ENCODE data around the gene VGLL3. TPM values are rescaled to one million over a fixed set of nuclear protein-coding genes. Genes with fewer than 3 reads are reported as not detected.

Gene VGLL3
- total RNA-seq (4.2 TPM), polyA plus RNA-seq (ENCODE audit: insufficient read depth, low read depth, low replicate concordance) (0.30 TPM)
- long read RNA-seq, donor 1, partial matches to known transcripts = 0 of 1 reads
- long read RNA-seq, donor 1, other reads (novel, unspliced or antisense) = 0 of 1 reads
- long read RNA-seq, donor 2 = 0 reads
- long read RNA-seq, donor 3 = 0 reads
- long read RNA-seq, donor 4 = 0 reads
- long read RNA-seq, donor 5 = 0 reads
- long read RNA-seq, donor 6 = 0 reads
- long read RNA-seq, donor 7, partial matches to known transcripts = 0 of 2 reads
- long read RNA-seq, donor 7, other reads (novel, unspliced or antisense) = 2 of 2 reads
- long read RNA-seq, donor 8 = 0 reads
- long read RNA-seq, donor 9 = 0 reads
- long read RNA-seq, donor 10 = 0 reads

GRCh38 chr3:86990734-86991481 is at the start of gene VGLL3:
VGLL3 (minus strand) TSS chr3:86991149; CDS start chr3:86990743, 406 bp downstream.
- no peak for TF ChIP-seq CTCF (IDR thresholded peaks at IDR 0.05; ENCODE audit: borderline replicate concordance, extremely low read depth, insufficient read depth)
- Histone ChIP-seq H3K4me3 (ENCODE audit: low read length in 3 of 3) (peak within 1 kb of the TSS; percentile 56), H3K27me3 (ENCODE audit: control insufficient read depth, insufficient read depth, low read length) (peaks cover 2% of the 10 kb centered on the region), H3K9me3 (ENCODE audit: control insufficient read depth in 2 of 3, insufficient read depth in 1 of 3, low read length in 3 of 3) (no peaks in the 10 kb centered on the region), H3K9ac (ENCODE audit: low read length in 3 of 3) (peak within 1 kb of the TSS in 2 of 3 donors; percentile 42 to 47), H3K36me3 (ENCODE audit: control insufficient read depth in 2 of 3, insufficient read depth in 3 of 3, low read length in 3 of 3) (no peaks in the 10 kb centered on the region), H3K4me1 (ENCODE audit: control insufficient read depth in 2 of 3, insufficient read depth in 2 of 3, low read depth in 1 of 3, low read length in 3 of 3) (peaks cover 0 to 5% (median 0%) of the 10 kb centered on the region in 3 donors), H3K27ac (ENCODE audit: low read depth in 2 of 2, low read length in 2 of 2) (no peak within 1 kb of the TSS)
- FAIRE-seq (no peak), DNase-seq (peak; percentile 81 to 85 (median 84))
- intact Hi-C loops (cut with DNase I) = no loop called here

GRCh38 chr3:87037652-87038051 is 46.7 kb upstream of the VGLL3 start:
- intact Hi-C loops (cut with DNase I) = no loop called here

GRCh38 chr3:87036671-87037070 is 45.7 kb upstream of the VGLL3 start:
- H3K4me1 ChIP-seq (ENCODE audit: control insufficient read depth in 2 of 3, insufficient read depth in 2 of 3, low read depth in 1 of 3, low read length in 3 of 3) = no peaks in the 10 kb centered on the region
- intact Hi-C loops (cut with DNase I) = no loop called here
- H3K36me3 ChIP-seq (ENCODE audit: control insufficient read depth in 2 of 3, insufficient read depth in 3 of 3, low read length in 3 of 3) = no peaks in the 10 kb centered on the region
- H3K27me3 ChIP-seq (ENCODE audit: control insufficient read depth, insufficient read depth, low read length) = no peaks in the 10 kb centered on the region
- TF ChIP-seq CTCF (IDR thresholded peaks at IDR 0.05; ENCODE audit: borderline replicate concordance, extremely low read depth, insufficient read depth) = no peak
- H3K9me3 ChIP-seq (ENCODE audit: control insufficient read depth in 2 of 3, insufficient read depth in 1 of 3, low read length in 3 of 3) = no peaks in the 10 kb centered on the region
- H3K27ac ChIP-seq (ENCODE audit: low read depth in 2 of 2, low read length in 2 of 2) = no peak overlapping the region
- no peak overlapping the region for H3K9ac ChIP-seq (ENCODE audit: low read length in 3 of 3)
- no peak overlapping the region for H3K4me3 ChIP-seq (ENCODE audit: low read length in 3 of 3)
- peak in 1 of 5 donors; percentile 20 for DNase-seq
- no peak for FAIRE-seq

More at GRCh38 chr3:87037652-87038051, 46.7 kb upstream of the VGLL3 start:
- no peak for FAIRE-seq
- no peak overlapping the region for H3K4me3 ChIP-seq (ENCODE audit: low read length in 3 of 3)
- no peaks in the 10 kb centered on the region for H3K4me1 ChIP-seq (ENCODE audit: control insufficient read depth in 2 of 3, insufficient read depth in 2 of 3, low read depth in 1 of 3, low read length in 3 of 3)
- H3K36me3 ChIP-seq (ENCODE audit: control insufficient read depth in 2 of 3, insufficient read depth in 3 of 3, low read length in 3 of 3) = no peaks in the 10 kb centered on the region
- no peaks in the 10 kb centered on the region for H3K27me3 ChIP-seq (ENCODE audit: control insufficient read depth, insufficient read depth, low read length)
- H3K9me3 ChIP-seq (ENCODE audit: control insufficient read depth in 2 of 3, insufficient read depth in 1 of 3, low read length in 3 of 3) = no peaks in the 10 kb centered on the region
- TF ChIP-seq CTCF (IDR thresholded peaks at IDR 0.05; ENCODE audit: borderline replicate concordance, extremely low read depth, insufficient read depth) = no peak
- H3K27ac ChIP-seq (ENCODE audit: low read depth in 2 of 2, low read length in 2 of 2) = no peak overlapping the region
- H3K9ac ChIP-seq (ENCODE audit: low read length in 3 of 3) = no peak overlapping the region
- peak in 1 of 5 donors; percentile 33 for DNase-seq
